ENCODE data around the gene RALGPS1.

- TF ChIP-seq CTCF (IDR thresholded peaks at IDR 0.05; ENCODE audit: poor library complexity) (no peak), EZH2 (IDR thresholded peaks at IDR 0.05; ENCODE audit: borderline replicate concordance) (no peak)
Observed at GRCh38 chr9:127123064-127123890, 208.7 kb downstream of the RALGPS1 start.
